K562 (cell line): ENCODE results near the gene UROD. TPM values are rescaled to one million over a fixed set of nuclear protein-coding genes. Genes with fewer than 3 reads are reported as not detected.

Experiments
- CBFB ChIP-seq: sonication (generic); formaldehyde crosslinking; IDR thresholded peaks from 2 replicates; pipeline ENCODE4 v1.4.0; 2020; ENCODE audit warnings: mild to moderate bottlenecking, missing genetic modification reagents
- CHD2 ChIP-seq: IDR thresholded peaks from 2 replicates; pipeline ENCODE4 v1.6.1; 2011; ENCODE audit warnings: low read depth, low read length
- ILK ChIP-seq: fragments of 450-650 bp; IDR thresholded peaks from 2 replicates; pipeline ENCODE4 v1.6.1; 2016; ENCODE audit warnings: missing genetic modification characterization, low read depth, mild to moderate bottlenecking, missing compliant biosample characterization, moderate library complexity, borderline replicate concordance
- MAFG ChIP-seq: fragments of 450-650 bp; conservative IDR thresholded peaks from 2 replicates; pipeline ENCODE4 v1.6.1; 2016; ENCODE audit warnings: missing genetic modification characterization, missing compliant biosample characterization
- PCBP2 ChIP-seq: fragments of 200-400 bp; formaldehyde crosslinking; IDR thresholded peaks from 2 replicates; pipeline ENCODE4 v1.6.1; 2018; ENCODE audit warnings: low read length, low read depth, mild to moderate bottlenecking, moderate library complexity; ENCODE audit not compliant: poor library complexity, severe bottlenecking
- PPARD ChIP-seq: fragments of 250-450 bp; sonication (Bioruptor Pico); IDR thresholded peaks from 2 replicates; pipeline ENCODE4 v1.8.0; 2022; ENCODE audit warnings: inconsistent platforms, mild to moderate bottlenecking, moderate library complexity
- RBM14 ChIP-seq: fragments of 200-400 bp; formaldehyde crosslinking; IDR thresholded peaks from 2 replicates; pipeline ENCODE4 v1.6.1; 2018; ENCODE audit warnings: low read depth, mild to moderate bottlenecking, low read length, moderate library complexity, borderline replicate concordance; ENCODE audit not compliant: insufficient read depth
- RBM22 ChIP-seq: fragments of 200-400 bp; formaldehyde crosslinking; IDR thresholded peaks from 2 replicates; pipeline ENCODE4 v1.6.1; 2018; ENCODE audit warnings: low read length, low read depth; ENCODE audit not compliant: poor library complexity, severe bottlenecking
- RBM34 ChIP-seq: fragments of 200-400 bp; formaldehyde crosslinking; IDR thresholded peaks from 2 replicates; pipeline ENCODE4 v1.6.1; 2018; ENCODE audit warnings: low read length, borderline replicate concordance; ENCODE audit not compliant: insufficient read depth
- SETDB1 ChIP-seq: IDR thresholded peaks from one replicate; pipeline ENCODE4 v1.6.1; 2012; ENCODE audit warnings: low read length, control low read depth, inconsistent platforms
- SMAD4 ChIP-seq: fragments of 250-450 bp; sonication (Bioruptor Pico); conservative IDR thresholded peaks from 2 replicates; pipeline ENCODE4 v1.8.0; 2021; ENCODE audit warnings: inconsistent platforms, mild to moderate bottlenecking, moderate library complexity
- SRSF7 ChIP-seq: fragments of 200-400 bp; formaldehyde crosslinking; optimal IDR thresholded peaks from 2 replicates; pipeline ENCODE3; 2017; ENCODE audit warnings: mild to moderate bottlenecking, low read depth, low read length
- ZNF146 ChIP-seq: IDR thresholded peaks from one replicate; pipeline ENCODE4 v1.6.1; 2018; ENCODE audit warnings: missing compliant biosample characterization; ENCODE audit not compliant: unreplicated experiment
- polyA plus RNA-seq, 8 experiments: library from polyadenylated mRNA; depleted of rRNA in 4 of 8; stranded (reverse) in 5 of 8; unstranded in 3 of 8; fragments of >200 nt; fragmentation: Nextera tagmentation in 2 of 8; fragmentation: Illumina TruSeq in 1 of 8; extraction: Ambion mirVana in 2 of 8; extraction: Trizol in 1 of 8; gene quantifications; 2 replicates each; pipeline versions ENCODE4 v1.2.1 to v1.2.3, GENCODE V29; 2011 to 2014; ENCODE audit warnings: inconsistent platforms in 1 of 8, missing spikeins in 1 of 8
- total RNA-seq, 7 experiments: library from RNA; depleted of rRNA in 6 of 7; stranded (reverse); fragments of >200 nt in 6 of 7; fragmentation: Illumina TruSeq in 2 of 7; extraction: Trizol in 2 of 7; gene quantifications; 2 replicates each; pipeline versions ENCODE4 v1.2.1 to v1.2.3, GENCODE V29; 2011 to 2021; ENCODE audit warnings: low replicate concordance in 1 of 7
- TF ChIP-seq, protein P1 (sequence below): fragments of 450-650 bp; IDR thresholded peaks from 2 replicates; pipeline ENCODE4 v1.6.1; 2016; ENCODE audit warnings: low read depth
- TF ChIP-seq, protein P2 (sequence below), 2 experiments: fragments of 250-450 bp in 1 of 2; fragments of 450-650 bp in 1 of 2; sonication (Bioruptor Pico) in 1 of 2; IDR thresholded peaks; 2 replicates each; pipeline versions ENCODE4 v1.6.1 to v1.8.0; 2016 to 2021; ENCODE audit warnings: mild to moderate bottlenecking in 2 of 2, moderate library complexity in 2 of 2, missing compliant biosample characterization in 1 of 2, missing genetic modification characterization in 1 of 2
- TF ChIP-seq, protein P3 (sequence below): fragments of 450-650 bp; formaldehyde crosslinking; IDR thresholded peaks from 2 replicates; pipeline ENCODE4 v1.4.0; 2020; ENCODE audit warnings: mild to moderate bottlenecking, moderate library complexity
- TF ChIP-seq, protein P4 (sequence below): fragments of 250-450 bp; sonication (Bioruptor Pico); IDR thresholded peaks from 2 replicates; pipeline ENCODE4 v1.5.0; 2021

UROD gene
- total and polyA plus RNA-seq, 9 of the 15 experiments (the other 6 are each of a cell fraction or from before 2014, with no cell fraction given): 533 to 2,933 (median 1,100) TPM

DNA sequence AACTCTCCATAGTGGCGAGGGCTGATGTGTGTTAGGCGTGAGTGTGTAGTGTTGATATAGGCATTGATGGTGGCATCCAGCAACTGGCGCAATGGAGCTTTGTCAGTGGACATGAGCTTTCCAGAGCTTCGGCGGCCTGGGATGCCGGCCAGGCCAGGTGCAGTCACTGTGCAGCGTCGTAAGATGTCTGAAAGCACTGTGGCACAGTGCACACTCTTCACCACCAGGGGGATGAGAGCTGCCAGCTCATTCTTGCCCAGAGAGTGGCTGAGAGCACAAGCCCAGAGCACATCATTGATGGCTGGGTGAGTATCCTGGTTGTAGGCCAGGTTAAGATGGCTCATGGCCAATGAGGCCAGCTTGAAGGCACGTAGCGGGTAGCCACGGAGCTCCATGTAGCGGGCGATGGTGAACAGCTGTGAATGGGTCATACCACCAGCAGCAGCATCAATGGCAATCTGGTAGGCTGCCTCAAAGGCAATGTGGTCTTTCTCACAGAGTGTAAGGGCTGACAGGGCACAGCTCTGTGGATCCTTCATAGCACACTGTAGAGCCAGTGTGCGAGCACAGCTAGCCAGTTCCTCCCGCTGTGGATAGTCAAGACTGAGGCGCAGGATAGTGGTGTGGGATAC, 6.7 kb downstream of the UROD start (continued):
- TF ChIP-seq, protein P1, sequence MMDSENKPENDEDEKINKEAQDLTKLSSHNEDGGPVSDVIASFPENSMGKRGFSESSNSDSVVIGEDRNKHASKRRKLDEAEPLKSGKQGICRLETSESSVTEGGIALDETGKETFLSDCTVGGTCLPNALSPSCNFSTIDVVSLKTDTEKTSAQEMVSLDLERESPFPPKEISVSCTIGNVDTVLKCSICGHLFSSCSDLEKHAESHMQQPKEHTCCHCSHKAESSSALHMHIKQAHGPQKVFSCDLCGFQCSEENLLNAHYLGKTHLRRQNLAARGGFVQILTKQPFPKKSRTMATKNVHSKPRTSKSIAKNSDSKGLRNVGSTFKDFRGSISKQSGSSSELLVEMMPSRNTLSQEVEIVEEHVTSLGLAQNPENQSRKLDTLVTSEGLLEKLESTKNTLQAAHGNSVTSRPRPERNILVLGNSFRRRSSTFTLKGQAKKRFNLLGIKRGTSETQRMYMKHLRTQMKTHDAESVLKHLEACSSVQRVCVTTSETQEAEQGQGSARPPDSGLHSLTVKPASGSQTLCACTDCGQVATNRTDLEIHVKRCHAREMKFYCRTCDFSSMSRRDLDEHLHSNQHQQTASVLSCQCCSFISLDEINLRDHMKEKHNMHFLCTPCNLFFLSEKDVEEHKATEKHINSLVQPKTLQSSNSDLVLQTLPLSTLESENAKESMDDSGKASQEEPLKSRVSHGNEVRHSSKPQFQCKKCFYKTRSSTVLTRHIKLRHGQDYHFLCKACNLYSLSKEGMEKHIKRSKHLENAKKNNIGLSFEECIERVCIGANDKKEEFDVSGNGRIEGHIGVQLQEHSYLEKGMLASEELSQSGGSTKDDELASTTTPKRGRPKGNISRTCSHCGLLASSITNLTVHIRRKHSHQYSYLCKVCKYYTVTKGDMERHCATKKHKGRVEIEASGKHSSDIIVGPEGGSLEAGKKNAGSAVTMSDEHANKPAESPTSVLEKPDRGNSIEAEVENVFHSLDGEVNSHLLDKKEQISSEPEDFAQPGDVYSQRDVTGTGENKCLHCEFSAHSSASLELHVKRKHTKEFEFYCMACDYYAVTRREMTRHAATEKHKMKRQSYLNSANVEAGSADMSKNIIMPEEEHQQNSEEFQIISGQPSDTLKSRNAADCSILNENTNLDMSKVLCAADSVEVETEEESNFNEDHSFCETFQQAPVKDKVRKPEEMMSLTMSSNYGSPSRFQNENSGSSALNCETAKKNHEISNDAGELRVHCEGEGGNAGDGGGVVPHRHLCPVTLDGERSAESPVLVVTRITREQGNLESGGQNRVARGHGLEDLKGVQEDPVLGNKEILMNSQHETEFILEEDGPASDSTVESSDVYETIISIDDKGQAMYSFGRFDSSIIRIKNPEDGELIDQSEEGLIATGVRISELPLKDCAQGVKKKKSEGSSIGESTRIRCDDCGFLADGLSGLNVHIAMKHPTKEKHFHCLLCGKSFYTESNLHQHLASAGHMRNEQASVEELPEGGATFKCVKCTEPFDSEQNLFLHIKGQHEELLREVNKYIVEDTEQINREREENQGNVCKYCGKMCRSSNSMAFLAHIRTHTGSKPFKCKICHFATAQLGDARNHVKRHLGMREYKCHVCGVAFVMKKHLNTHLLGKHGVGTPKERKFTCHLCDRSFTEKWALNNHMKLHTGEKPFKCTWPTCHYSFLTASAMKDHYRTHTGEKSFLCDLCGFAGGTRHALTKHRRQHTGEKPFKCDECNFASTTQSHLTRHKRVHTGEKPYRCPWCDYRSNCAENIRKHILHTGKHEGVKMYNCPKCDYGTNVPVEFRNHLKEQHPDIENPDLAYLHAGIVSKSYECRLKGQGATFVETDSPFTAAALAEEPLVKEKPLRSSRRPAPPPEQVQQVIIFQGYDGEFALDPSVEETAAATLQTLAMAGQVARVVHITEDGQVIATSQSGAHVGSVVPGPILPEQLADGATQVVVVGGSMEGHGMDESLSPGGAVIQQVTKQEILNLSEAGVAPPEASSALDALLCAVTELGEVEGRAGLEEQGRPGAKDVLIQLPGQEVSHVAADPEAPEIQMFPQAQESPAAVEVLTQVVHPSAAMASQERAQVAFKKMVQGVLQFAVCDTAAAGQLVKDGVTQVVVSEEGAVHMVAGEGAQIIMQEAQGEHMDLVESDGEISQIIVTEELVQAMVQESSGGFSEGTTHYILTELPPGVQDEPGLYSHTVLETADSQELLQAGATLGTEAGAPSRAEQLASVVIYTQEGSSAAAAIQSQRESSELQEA: no peak
- no peak for TF ChIP-seq RBM14
- no peak for TF ChIP-seq ILK (tag)
- no peak for TF ChIP-seq SRSF7
- TF ChIP-seq MAFG: no peak
- no peak for TF ChIP-seq SETDB1
- TF ChIP-seq CHD2: no peak
- TF ChIP-seq CBFB (CRISPR knock-in tag): no peak
- TF ChIP-seq, protein P2, sequence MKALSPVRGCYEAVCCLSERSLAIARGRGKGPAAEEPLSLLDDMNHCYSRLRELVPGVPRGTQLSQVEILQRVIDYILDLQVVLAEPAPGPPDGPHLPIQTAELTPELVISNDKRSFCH (CRISPR knock-in tag; IDR thresholded peaks at IDR 0.05): no peak
- TF ChIP-seq, protein P2 (tag; IDR thresholded peaks at IDR 0.05): no peak
- TF ChIP-seq SMAD4 (CRISPR knock-in tag): no peak
- TF ChIP-seq ZNF146: no peak
- no peak for TF ChIP-seq RBM34
- TF ChIP-seq RBM22: no peak
- no peak for TF ChIP-seq PPARD
- TF ChIP-seq, protein P3, sequence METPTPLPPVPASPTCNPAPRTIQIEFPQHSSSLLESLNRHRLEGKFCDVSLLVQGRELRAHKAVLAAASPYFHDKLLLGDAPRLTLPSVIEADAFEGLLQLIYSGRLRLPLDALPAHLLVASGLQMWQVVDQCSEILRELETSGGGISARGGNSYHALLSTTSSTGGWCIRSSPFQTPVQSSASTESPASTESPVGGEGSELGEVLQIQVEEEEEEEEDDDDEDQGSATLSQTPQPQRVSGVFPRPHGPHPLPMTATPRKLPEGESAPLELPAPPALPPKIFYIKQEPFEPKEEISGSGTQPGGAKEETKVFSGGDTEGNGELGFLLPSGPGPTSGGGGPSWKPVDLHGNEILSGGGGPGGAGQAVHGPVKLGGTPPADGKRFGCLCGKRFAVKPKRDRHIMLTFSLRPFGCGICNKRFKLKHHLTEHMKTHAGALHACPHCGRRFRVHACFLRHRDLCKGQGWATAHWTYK (CRISPR knock-in tag): no peak
- TF ChIP-seq PCBP2: no peak
- TF ChIP-seq, protein P4, sequence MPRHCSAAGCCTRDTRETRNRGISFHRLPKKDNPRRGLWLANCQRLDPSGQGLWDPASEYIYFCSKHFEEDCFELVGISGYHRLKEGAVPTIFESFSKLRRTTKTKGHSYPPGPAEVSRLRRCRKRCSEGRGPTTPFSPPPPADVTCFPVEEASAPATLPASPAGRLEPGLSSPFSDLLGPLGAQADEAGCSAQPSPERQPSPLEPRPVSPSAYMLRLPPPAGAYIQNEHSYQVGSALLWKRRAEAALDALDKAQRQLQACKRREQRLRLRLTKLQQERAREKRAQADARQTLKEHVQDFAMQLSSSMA (CRISPR knock-in tag): no peak
